Chondrocyte (in vitro differentiated cells): ENCODE results near the gene GNG2. TPM values are rescaled to one million over a fixed set of nuclear protein-coding genes. Genes with fewer than 3 reads are reported as not detected.

Experiments used
- DNase-seq: peaks from one replicate; pipeline ENCODE4 v3.0.0; 2021; ENCODE audit warnings: mixed read lengths, low spot score
- H3K27ac Mint-ChIP-seq: one replicate; pipeline ENCODE4 v1.8.0; 2021; ENCODE audit warnings: mild to moderate bottlenecking, moderate library complexity, mixed read lengths; ENCODE audit not compliant: unreplicated experiment
- H3K27me3 Mint-ChIP-seq: 2 replicates; pipeline ENCODE4 v1.8.0; 2021; ENCODE audit warnings: low read depth, mixed read lengths
- H3K36me3 Mint-ChIP-seq: 2 replicates; pipeline ENCODE4 v1.8.0; 2021; ENCODE audit warnings: low read depth, mixed read lengths
- H3K4me1 Mint-ChIP-seq: 2 replicates; pipeline ENCODE4 v1.8.0; 2021; ENCODE audit warnings: low read depth, mild to moderate bottlenecking, mixed read lengths
- H3K4me3 Mint-ChIP-seq: one replicate; pipeline ENCODE4 v1.8.0; 2021; ENCODE audit warnings: mild to moderate bottlenecking, moderate library complexity, mixed read lengths; ENCODE audit not compliant: unreplicated experiment
- H3K9me3 Mint-ChIP-seq: 2 replicates; pipeline ENCODE4 v1.8.0; 2021; ENCODE audit warnings: low read depth, mixed read lengths
- CTCF ChIP-seq: fragments of 200-600 bp; sonication (generic); IDR thresholded peaks from 2 replicates; pipeline ENCODE4 v1.5.0; 2021; ENCODE audit warnings: antibody characterized with exemption, mild to moderate bottlenecking, moderate library complexity
- total RNA-seq: library from RNA; stranded (reverse); gene quantifications from 3 replicates; pipeline ENCODE4 v1.2.1, GENCODE V29; 2021

Gene GNG2
- total RNA-seq, 1 donor from 2014 or later, result 2.4 TPM

- no peak for DNase-seq
- Mint-ChIP-seq H3K27ac (no peak overlapping the region), H3K4me1 (peaks cover 11% of the 10 kb centered on the region), H3K27me3 (no peaks in the 10 kb centered on the region), H3K36me3 (peaks cover 1% of the 10 kb centered on the region), H3K9me3 (no peaks in the 10 kb centered on the region), H3K4me3 (no peak overlapping the region)
- TF ChIP-seq CTCF, result no peak
Observed at GRCh38 chr14:51877810-51878209, 17.4 kb downstream of the GNG2 start.

- no peak for TF ChIP-seq CTCF
- Mint-ChIP-seq H3K4me3 (no peak overlapping the region), H3K36me3 (peaks cover 1% of the 10 kb centered on the region), H3K27me3 (no peaks in the 10 kb centered on the region), H3K27ac (no peak overlapping the region), H3K4me1 (peaks cover 3% of the 10 kb centered on the region), H3K9me3 (no peaks in the 10 kb centered on the region)
- DNase-seq, result no peak
Observed at GRCh38 chr14:51879170-51879569, 18.8 kb downstream of the GNG2 start.

GRCh38 chr14:51880835-51881580 is 20.6 kb downstream of the GNG2 start:
- no peak for DNase-seq

GRCh38 chr14:51881636-51882035 is 21.2 kb downstream of the GNG2 start:
- DNase-seq, result no peak
- H3K27ac Mint-ChIP-seq, result no peak overlapping the region
- peaks cover 1% of the 10 kb centered on the region for H3K36me3 Mint-ChIP-seq
- peaks cover 10% of the 10 kb centered on the region for H3K4me1 Mint-ChIP-seq
- peaks cover 2% of the 10 kb centered on the region for H3K27me3 Mint-ChIP-seq
- no peak for TF ChIP-seq CTCF
- no peak overlapping the region for H3K4me3 Mint-ChIP-seq
- no peaks in the 10 kb centered on the region for H3K9me3 Mint-ChIP-seq

More at GRCh38 chr14:51880835-51881580, 20.6 kb downstream of the GNG2 start:
- peaks cover 10% of the 10 kb centered on the region for H3K4me1 Mint-ChIP-seq
- no peak for TF ChIP-seq CTCF
- peaks cover 1% of the 10 kb centered on the region for H3K36me3 Mint-ChIP-seq
- H3K27me3 Mint-ChIP-seq, result peaks cover 2% of the 10 kb centered on the region
- H3K27ac Mint-ChIP-seq, result no peak overlapping the region
- H3K9me3 Mint-ChIP-seq, result no peaks in the 10 kb centered on the region
- H3K4me3 Mint-ChIP-seq, result no peak overlapping the region

GRCh38 chr14:51883232-51883631 is 22.8 kb downstream of the GNG2 start:
- no peaks in the 10 kb centered on the region for H3K9me3 Mint-ChIP-seq
- no peak overlapping the region for H3K4me3 Mint-ChIP-seq
- no peak for DNase-seq
- H3K27me3 Mint-ChIP-seq, result peaks cover 2% of the 10 kb centered on the region
- H3K27ac Mint-ChIP-seq, result no peak overlapping the region
- H3K4me1 Mint-ChIP-seq, result peaks cover 10% of the 10 kb centered on the region
- TF ChIP-seq CTCF, result no peak
- peaks cover 1% of the 10 kb centered on the region for H3K36me3 Mint-ChIP-seq
